ENCODE results near the gene TTC9B. TPM values are rescaled to one million over a fixed set of nuclear protein-coding genes. Genes with fewer than 3 reads are reported as not detected.

The TTC9B gene
- total RNA-seq, 4 donors from 2014 or later, result not detected

Other genes with a start within 250 kb of the TTC9B start
- gene PSMC4, start 247.2 kb downstream of the TTC9B start, total RNA-seq, result 100 to 1,000 TPM in 2 of 4 donors, 10 to 100 TPM in 2; 53.8 to 109 (median 95.9) TPM
- 1 to 10 TPM in 2 of 4 donors, under 1 TPM in 2; 0.72 to 6.2 (median 1.5) TPM for gene ZNF546, start 221.3 kb downstream of the TTC9B start, total RNA-seq
- 1 to 10 TPM; 5.4 to 9.8 (median 8.5) TPM for gene ZNF780B, start 162.2 kb downstream of the TTC9B start, total RNA-seq
- gene ZNF780A, start 127.4 kb downstream of the TTC9B start, total RNA-seq, result 10 to 100 TPM in 2 of 4 donors, 1 to 10 TPM in 2; 2.2 to 21.1 (median 7.8) TPM
- gene MAP3K10, start 27.0 kb downstream of the TTC9B start, total RNA-seq, result 10 to 100 TPM; 11.0 to 20.4 (median 17.1) TPM
- gene CCNP, start 8.3 kb upstream of the TTC9B start, total RNA-seq, result under 1 TPM in 1 of 4 donors, not detected in 3; 0.26 TPM
- gene AKT2, start 67.0 kb upstream of the TTC9B start, total RNA-seq, result 100 to 1,000 TPM in 2 of 4 donors, 10 to 100 TPM in 2; 76.4 to 146 (median 92.3) TPM
- 10 to 100 TPM; 14.8 to 34.9 (median 16.3) TPM for gene C19orf47, start 130.0 kb upstream of the TTC9B start, total RNA-seq
- 100 to 1,000 TPM; 173 to 231 (median 202) TPM for gene PLD3, start 130.3 kb upstream of the TTC9B start, total RNA-seq
- gene HIPK4, start 171.8 kb upstream of the TTC9B start, total RNA-seq, result under 1 TPM in 3 of 4 donors, not detected in 1; 0.21 to 0.47 (median 0.42) TPM
- 1 to 10 TPM; 4.1 to 7.3 (median 4.8) TPM for gene PRX, start 195.0 kb upstream of the TTC9B start, total RNA-seq
- gene SERTAD1, start 207.6 kb upstream of the TTC9B start, total RNA-seq, result 10 to 100 TPM in 3 of 4 donors, 1 to 10 TPM in 1; 8.5 to 33.9 (median 20.6) TPM
- gene SERTAD3, start 226.0 kb upstream of the TTC9B start, total RNA-seq, result 10 to 100 TPM; 16.4 to 29.8 (median 19.1) TPM
- gene BLVRB, start 247.4 kb upstream of the TTC9B start, total RNA-seq, result 100 to 1,000 TPM; 117 to 172 (median 142) TPM
- gene SPTBN4, start 248.6 kb upstream of the TTC9B start, total RNA-seq, result 1 to 10 TPM in 1 of 4 donors, under 1 TPM in 3; 0.30 to 1.2 (median 0.71) TPM